Measurements from ENCODE around the gene LAMA2.

Gene LAMA2

GRCh38 chr6:128918886-128919285 lies 35.9 kb downstream of the LAMA2 start:
- DNase-seq (ENCODE audit: low spot score), result no peak

- no peak for DNase-seq (ENCODE audit: low spot score)
Observed at GRCh38 chr6:128919412-128920180, 36.7 kb downstream of the LAMA2 start.

GRCh38 chr6:128925765-128926164 lies 42.8 kb downstream of the LAMA2 start:
- DNase-seq (ENCODE audit: low spot score), result no peak

- DNase-seq (ENCODE audit: low spot score), result no peak
Observed at GRCh38 chr6:128929869-128930268, 46.9 kb downstream of the LAMA2 start.

- no peak for DNase-seq (ENCODE audit: low spot score)
Observed at GRCh38 chr6:128930321-128930720, 47.4 kb downstream of the LAMA2 start.

- peak; percentile 20 for DNase-seq (ENCODE audit: low spot score)
Observed at GRCh38 chr6:128932061-128932460, 49.1 kb downstream of the LAMA2 start.

GRCh38 chr6:128950864-128951263 lies 67.9 kb downstream of the LAMA2 start:
- no peak for DNase-seq (ENCODE audit: low spot score)

GRCh38 chr6:128952902-128953301 lies 70.0 kb downstream of the LAMA2 start:
- no peak for DNase-seq (ENCODE audit: low spot score)

GRCh38 chr6:128954308-128955043 lies 71.5 kb downstream of the LAMA2 start:
- no peak for DNase-seq (ENCODE audit: low spot score)

- DNase-seq (ENCODE audit: low spot score), result peak; percentile 5
Observed at GRCh38 chr6:128963561-128963960, 80.6 kb downstream of the LAMA2 start.

- no peak for DNase-seq (ENCODE audit: low spot score)
Observed at GRCh38 chr6:128964233-128964755, 81.4 kb downstream of the LAMA2 start.

- no peak for DNase-seq (ENCODE audit: low spot score)
Observed at GRCh38 chr6:128964771-128965170, 81.8 kb downstream of the LAMA2 start.

GRCh38 chr6:128966934-128967333 lies 84.0 kb downstream of the LAMA2 start:
- DNase-seq (ENCODE audit: low spot score), result no peak

GRCh38 chr6:128979071-128979470 lies 96.1 kb downstream of the LAMA2 start:
- no peak for DNase-seq (ENCODE audit: low spot score)

GRCh38 chr6:128981716-128982115 lies 98.8 kb downstream of the LAMA2 start:
- no peak for DNase-seq (ENCODE audit: low spot score)

- DNase-seq (ENCODE audit: low spot score), result no peak
Observed at GRCh38 chr6:128990360-128990759, 107.4 kb downstream of the LAMA2 start.

- no peak for DNase-seq (ENCODE audit: low spot score)
Observed at GRCh38 chr6:128990915-128991314, 108.0 kb downstream of the LAMA2 start.

- no peak for DNase-seq (ENCODE audit: low spot score)
Observed at GRCh38 chr6:128993166-128993565, 110.2 kb downstream of the LAMA2 start.

- no peak for DNase-seq (ENCODE audit: low spot score)
Observed at GRCh38 chr6:128997880-128998279, 114.9 kb downstream of the LAMA2 start.

- DNase-seq (ENCODE audit: low spot score), result no peak
Observed at GRCh38 chr6:129006724-129007514, 124.0 kb downstream of the LAMA2 start.

GRCh38 chr6:129007701-129008373 lies 124.9 kb downstream of the LAMA2 start:
- DNase-seq (ENCODE audit: low spot score), result no peak

- no peak for DNase-seq (ENCODE audit: low spot score)
Observed at GRCh38 chr6:129008591-129008990, 125.7 kb downstream of the LAMA2 start.

Data from kidney tubule cell (primary cell).